Measurements from ENCODE around the gene TXLNA. TPM values are rescaled to one million over a fixed set of nuclear protein-coding genes. Genes with fewer than 3 reads are reported as not detected.
A peak's percentile ranks its signal among the peaks of the same experiment; 100 is the strongest.

The TXLNA gene
- total and polyA plus RNA-seq, 9 donors, result 23.9 to 71.9 (median 47.8) TPM

DNA sequence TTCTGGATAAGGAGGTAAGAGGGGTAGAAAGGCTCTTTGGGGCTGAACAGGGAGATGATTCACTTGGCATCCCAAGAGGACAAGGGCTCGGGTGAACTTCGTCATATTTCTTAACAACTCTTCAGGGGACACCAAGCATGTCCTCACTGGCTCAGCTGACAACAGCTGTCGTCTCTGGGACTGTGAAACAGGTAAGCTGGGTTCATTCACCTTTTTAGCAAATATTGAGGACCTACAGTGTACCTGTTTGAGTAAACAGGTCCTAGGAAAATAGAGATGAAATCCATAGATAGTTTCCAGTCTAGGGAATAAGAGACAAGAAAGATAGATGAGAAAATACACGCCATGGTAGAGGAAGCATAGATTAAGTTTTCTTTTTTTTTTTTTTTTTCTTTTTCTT is 44.8 kb downstream of the TXLNA start:
- Histone ChIP-seq H3K27me3 (no peaks in the 10 kb centered on the region), H3K9me3 (no peaks in the 10 kb centered on the region), H3K27ac (no peak overlapping the region), H3K4me3 (no peak overlapping the region), H3K4me1 (ENCODE audit: insufficient read depth) (peaks cover 9% of the 10 kb centered on the region), H3K36me3 (no peaks in the 10 kb centered on the region)
- 86 to 91% (median 87%) methylated on average over 4 of the region's 4 CpGs for WGBS, 3 donors
- intact Hi-C loops (cut with DNase I), result no loop called here
- DNase-seq, result no peak
- TF ChIP-seq EP300 (IDR thresholded peaks at IDR 0.05), result no peak
- TF ChIP-seq, protein P1, sequence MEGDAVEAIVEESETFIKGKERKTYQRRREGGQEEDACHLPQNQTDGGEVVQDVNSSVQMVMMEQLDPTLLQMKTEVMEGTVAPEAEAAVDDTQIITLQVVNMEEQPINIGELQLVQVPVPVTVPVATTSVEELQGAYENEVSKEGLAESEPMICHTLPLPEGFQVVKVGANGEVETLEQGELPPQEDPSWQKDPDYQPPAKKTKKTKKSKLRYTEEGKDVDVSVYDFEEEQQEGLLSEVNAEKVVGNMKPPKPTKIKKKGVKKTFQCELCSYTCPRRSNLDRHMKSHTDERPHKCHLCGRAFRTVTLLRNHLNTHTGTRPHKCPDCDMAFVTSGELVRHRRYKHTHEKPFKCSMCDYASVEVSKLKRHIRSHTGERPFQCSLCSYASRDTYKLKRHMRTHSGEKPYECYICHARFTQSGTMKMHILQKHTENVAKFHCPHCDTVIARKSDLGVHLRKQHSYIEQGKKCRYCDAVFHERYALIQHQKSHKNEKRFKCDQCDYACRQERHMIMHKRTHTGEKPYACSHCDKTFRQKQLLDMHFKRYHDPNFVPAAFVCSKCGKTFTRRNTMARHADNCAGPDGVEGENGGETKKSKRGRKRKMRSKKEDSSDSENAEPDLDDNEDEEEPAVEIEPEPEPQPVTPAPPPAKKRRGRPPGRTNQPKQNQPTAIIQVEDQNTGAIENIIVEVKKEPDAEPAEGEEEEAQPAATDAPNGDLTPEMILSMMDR (IDR thresholded peaks at IDR 0.05), result no peak
- TF ChIP-seq POLR2A (IDR thresholded peaks at IDR 0.05), result no peak

DNA sequence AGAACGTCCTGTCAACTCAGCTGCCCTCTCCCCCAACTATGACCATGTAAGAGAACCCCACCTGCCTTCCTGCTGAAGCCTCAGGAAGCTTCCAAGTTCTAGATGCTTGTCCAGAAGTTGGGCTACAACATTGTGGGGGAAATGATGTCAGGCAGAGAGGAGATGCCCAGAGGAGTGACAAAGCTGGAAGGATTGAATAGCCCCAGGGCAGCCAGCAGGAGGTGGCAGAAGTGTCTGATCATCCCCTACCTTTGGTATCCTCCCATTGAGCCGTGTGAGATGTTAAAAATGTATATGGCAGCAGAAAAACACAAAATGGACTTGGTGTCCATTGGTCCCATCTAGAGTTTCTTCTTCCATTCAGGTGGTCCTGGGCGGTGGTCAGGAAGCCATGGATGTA is 49.3 kb downstream of the TXLNA start:
- DNase-seq, result no peak
- TF ChIP-seq POLR2A (IDR thresholded peaks at IDR 0.05), result no peak
- TF ChIP-seq, protein P1 (IDR thresholded peaks at IDR 0.05), result no peak
- TF ChIP-seq EP300 (IDR thresholded peaks at IDR 0.05), result no peak
- no peaks in the 10 kb centered on the region for H3K27me3 ChIP-seq
- H3K4me3 ChIP-seq, result no peak overlapping the region
- H3K36me3 ChIP-seq, result no peaks in the 10 kb centered on the region
- H3K9me3 ChIP-seq, result no peaks in the 10 kb centered on the region
- WGBS, 3 donors, result 68 to 72% (median 71%) methylated on average over 3 of the region's 3 CpGs
- no peaks in the 10 kb centered on the region for H3K4me1 ChIP-seq (ENCODE audit: insufficient read depth)
- no peak overlapping the region for H3K27ac ChIP-seq
- intact Hi-C loops (cut with DNase I), result no loop called here

DNA sequence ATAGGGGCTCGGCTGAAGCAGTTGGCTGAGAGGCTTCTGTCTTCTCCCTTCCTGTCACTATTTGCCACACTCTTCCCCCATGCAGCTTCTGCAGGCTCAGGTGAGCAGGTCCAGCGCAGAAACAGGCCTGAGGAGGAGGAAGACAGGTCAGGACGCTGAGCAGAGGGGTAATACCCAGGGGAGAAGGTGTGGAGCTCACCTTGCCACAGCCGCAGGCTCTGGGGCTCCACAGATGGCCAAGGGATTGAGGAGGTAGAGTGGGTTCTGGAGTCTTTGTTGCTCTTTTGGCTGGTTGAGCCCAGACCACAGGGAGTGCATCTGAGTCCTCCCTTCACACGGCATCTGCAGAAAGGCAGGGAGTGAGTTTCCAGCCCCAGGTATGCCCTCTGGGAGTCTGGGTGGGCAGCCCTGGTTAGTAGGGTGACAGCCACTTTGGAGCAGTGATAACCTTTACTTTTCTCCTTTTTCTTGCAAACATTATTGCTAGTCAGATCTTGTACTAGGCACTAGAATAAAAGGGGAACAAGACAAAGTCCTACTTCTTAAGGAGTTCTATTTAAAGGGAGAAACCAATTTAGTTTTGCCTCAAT is 52.5 kb downstream of the TXLNA start:
- no peaks in the 10 kb centered on the region for H3K36me3 ChIP-seq
- TF ChIP-seq POLR2A (IDR thresholded peaks at IDR 0.05) (no peak), EP300 (IDR thresholded peaks at IDR 0.05) (no peak)
- no peak for DNase-seq
- WGBS, 3 donors, result 78 to 79% (median 79%) methylated on average over 5 of the region's 5 CpGs
- no peak overlapping the region for H3K27ac ChIP-seq
- peaks cover 6% of the 10 kb centered on the region for H3K4me1 ChIP-seq (ENCODE audit: insufficient read depth)
- intact Hi-C loops (cut with DNase I), result no loop called here
- no peaks in the 10 kb centered on the region for H3K27me3 ChIP-seq
- H3K4me3 ChIP-seq, result no peak overlapping the region
- no peaks in the 10 kb centered on the region for H3K9me3 ChIP-seq

DNA sequence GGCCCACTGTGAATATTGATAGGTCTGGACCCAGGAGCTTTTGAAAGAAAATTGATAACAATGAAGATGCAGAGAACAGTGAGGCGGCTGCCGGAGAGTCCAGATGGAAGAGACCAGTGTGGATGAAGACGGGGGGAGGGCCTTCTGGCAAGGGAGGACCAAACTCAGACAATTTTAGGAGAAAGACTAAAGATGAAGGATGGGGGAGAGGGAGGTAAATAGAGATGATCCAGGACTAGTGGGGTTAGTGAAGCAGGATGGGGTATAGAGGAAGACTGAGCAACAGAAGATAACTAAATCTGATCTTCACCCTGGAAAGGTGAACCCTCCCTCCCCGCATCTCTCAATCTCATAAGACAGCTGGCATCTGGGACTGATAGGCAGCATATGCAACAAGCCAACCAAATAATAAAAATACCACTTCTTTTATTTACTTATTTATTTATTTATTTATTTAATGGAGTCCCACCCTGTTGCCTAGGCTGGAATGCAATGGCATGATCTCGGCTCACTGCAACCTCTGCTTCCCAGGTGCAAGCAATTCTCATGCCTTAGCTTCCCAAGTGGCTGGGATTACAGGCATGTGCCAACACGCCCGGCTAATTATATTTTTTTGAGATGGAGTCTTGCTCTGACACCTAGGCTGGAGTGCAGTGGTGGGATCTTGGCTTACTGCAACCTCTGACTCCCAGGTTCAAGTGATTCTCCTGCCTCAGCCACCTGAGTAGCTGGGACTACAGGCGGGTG is 53.3 kb downstream of the TXLNA start:
- TF ChIP-seq, protein P1 (IDR thresholded peaks at IDR 0.05), result no peak
- no peak for TF ChIP-seq EP300 (IDR thresholded peaks at IDR 0.05)
- no peak for TF ChIP-seq POLR2A (IDR thresholded peaks at IDR 0.05)
- Histone ChIP-seq H3K36me3 (no peaks in the 10 kb centered on the region), H3K4me3 (no peak overlapping the region), H3K27me3 (no peaks in the 10 kb centered on the region), H3K9me3 (no peaks in the 10 kb centered on the region), H3K27ac (no peak overlapping the region), H3K4me1 (ENCODE audit: insufficient read depth) (peaks cover 6% of the 10 kb centered on the region)
- WGBS, 3 donors, result 84 to 88% (median 86%) methylated on average over 8 of the region's 8 CpGs
- intact Hi-C loops (cut with DNase I), result no loop called here
- DNase-seq, result no peak

DNA sequence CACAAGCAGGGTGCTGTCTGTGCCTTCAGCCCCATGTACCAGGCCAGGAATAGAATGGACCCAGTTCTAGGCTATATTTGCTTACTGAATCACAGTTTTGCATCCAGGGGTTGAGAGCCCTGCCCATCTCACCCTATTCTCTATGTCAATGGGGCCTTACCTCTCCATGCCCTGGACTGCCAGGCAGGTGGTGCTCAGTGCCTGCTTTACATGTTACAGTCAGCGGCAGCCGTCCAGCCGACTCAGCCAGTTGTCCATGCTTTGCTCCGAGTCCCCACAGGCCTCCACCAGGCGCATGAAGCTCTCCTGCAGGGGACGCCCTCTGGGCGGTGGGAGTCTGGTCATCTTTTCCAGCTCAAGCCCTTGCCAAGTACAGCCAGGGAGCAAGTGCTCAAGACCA is 55.3 kb downstream of the TXLNA start:
- peak in 1 of 5 donors; percentile 32 for DNase-seq
- WGBS, 3 donors, result 77 to 91% (median 82%) methylated on average over 7 of the region's 7 CpGs
- H3K27ac ChIP-seq, result peak overlapping the region; percentile 66 to 84

More for the DNA sequence above, 55.3 kb downstream of the TXLNA start:
- Histone ChIP-seq H3K9me3 (no peaks in the 10 kb centered on the region), H3K36me3 (no peaks in the 10 kb centered on the region), H3K4me3 (no peak overlapping the region), H3K4me1 (ENCODE audit: insufficient read depth) (peaks cover 9% of the 10 kb centered on the region), H3K27me3 (no peaks in the 10 kb centered on the region)
- intact Hi-C loops (cut with DNase I), result no loop called here
- no peak for TF ChIP-seq POLR2A (IDR thresholded peaks at IDR 0.05)
- TF ChIP-seq, protein P1 (IDR thresholded peaks at IDR 0.05), result no peak
- TF ChIP-seq EP300 (IDR thresholded peaks at IDR 0.05), result no peak

Measured in ovary (tissue), 9 donors.